Left lobe of liver (tissue), 2 donors: Measurements from ENCODE around the gene LRCOL1. TPM values are rescaled to one million over a fixed set of nuclear protein-coding genes. Genes with fewer than 3 reads are reported as not detected.

Source experiments
- ATAC-seq: fragments of 200-7000 bp; cut with Tn5 transposase; one replicate; pipeline ENCODE4 v1.9.1; 2020; ENCODE audit warnings: mild to moderate bottlenecking, moderate library complexity
- DNase-seq: peaks from one replicate; pipeline ENCODE4 v3.0.0-alpha.2; 2020; ENCODE audit warnings: low spot score
- total RNA-seq: library from RNA; stranded (reverse); gene quantifications from one replicate; pipeline ENCODE4 v1.2.1, GENCODE V29; 2021
- donor health status: DM: no; HTN: no; CAD: no; lungs with moderate emphysema.
- donor health status: DM: no; HTN: yes; CAD: no.

LRCOL1 gene
- total RNA-seq, 1 donor from 2014 or later = 9.2 TPM

- no peak for ATAC-seq
- no peak for DNase-seq
Measured at GRCh38 chr12:132585177-132585576, 25.2 kb downstream of the LRCOL1 start.

- no peak for ATAC-seq
- DNase-seq = no peak
Measured at GRCh38 chr12:132584429-132584828, 26.0 kb downstream of the LRCOL1 start.

DNA sequence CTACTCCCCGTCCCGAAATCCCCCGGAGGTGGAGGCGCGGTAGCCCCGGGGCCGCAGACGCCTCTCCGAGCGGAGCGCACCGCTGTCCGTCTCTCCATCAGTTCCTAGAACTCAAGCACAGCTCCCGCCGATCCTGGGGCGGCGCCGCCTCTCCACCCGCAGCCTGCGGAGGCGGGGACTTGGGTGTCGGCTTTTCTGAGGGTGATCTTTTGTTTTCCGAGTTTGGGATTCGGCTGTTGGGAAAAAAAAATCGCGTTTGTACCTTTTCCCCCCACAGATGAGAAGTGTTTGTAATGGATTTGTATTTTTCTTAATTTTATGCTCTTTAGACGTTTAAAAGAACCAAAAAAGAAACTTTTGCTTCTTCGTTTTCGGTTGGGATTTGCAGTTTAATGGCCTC is 26.6 kb downstream of the LRCOL1 start:
- no peak for ATAC-seq
- DNase-seq = no peak

DNA sequence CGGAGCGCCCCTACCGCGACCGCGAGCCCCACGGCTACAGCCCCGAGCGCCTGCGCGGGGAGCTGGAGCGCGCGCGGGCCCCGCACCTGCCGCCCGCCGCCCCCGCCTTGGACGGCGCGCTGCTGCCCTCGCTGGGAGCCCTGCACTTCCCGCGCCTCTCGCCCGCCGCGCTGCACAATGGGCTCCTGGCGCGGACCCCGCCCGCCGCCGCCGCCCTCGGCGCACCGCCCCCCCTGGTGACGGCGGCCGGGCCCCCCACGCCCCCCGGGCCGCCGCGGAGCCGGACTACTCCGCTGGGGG is 27.0 kb downstream of the LRCOL1 start:
- no peak for ATAC-seq
- DNase-seq = no peak

GRCh38 chr12:132582582-132583410 is 27.6 kb downstream of the LRCOL1 start:
- DNase-seq = no peak
- ATAC-seq = no peak

- ATAC-seq = peak; percentile 19
- DNase-seq = no peak
Measured at GRCh38 chr12:132582058-132582420, 28.3 kb downstream of the LRCOL1 start.

GRCh38 chr12:132581348-132582057 is 28.9 kb downstream of the LRCOL1 start:
- ATAC-seq = no peak
- no peak for DNase-seq

DNA sequence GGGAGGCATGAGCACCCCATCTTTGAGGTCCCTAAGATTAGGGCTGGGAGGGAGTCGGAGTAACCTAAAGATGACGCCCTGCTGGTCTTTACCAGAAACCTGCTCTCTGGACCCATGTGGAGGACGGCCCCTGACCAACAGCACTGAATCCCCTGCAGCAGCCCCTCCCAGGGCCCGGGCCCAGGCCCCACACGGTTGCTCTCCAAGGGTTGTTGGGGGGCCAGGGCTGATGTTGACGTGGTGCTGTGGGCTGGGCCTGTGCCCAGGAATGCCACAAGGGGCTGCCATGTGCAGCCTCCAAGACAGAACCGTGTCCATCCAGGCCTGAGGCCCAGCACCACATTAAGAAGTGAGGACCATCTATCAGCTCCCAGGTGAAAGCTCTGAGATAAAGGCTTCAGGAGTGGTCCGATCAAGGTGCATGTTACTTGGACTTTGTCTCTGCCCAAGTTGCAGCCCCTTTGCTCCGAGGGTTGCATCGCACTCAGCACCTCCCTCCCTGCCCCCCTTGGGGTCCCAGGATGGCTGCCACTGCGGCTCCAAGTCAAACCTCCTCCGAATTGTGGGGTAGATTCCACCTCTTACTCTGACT is 29.6 kb downstream of the LRCOL1 start:
- DNase-seq = no peak
- no peak for ATAC-seq

GRCh38 chr12:132579744-132580143 is 30.6 kb downstream of the LRCOL1 start:
- no peak for DNase-seq

GRCh38 chr12:132578826-132579225 is 31.6 kb downstream of the LRCOL1 start:
- ATAC-seq (no peak), DNase-seq (no peak)

More at GRCh38 chr12:132579744-132580143, 30.6 kb downstream of the LRCOL1 start:
- no peak for ATAC-seq

DNA sequence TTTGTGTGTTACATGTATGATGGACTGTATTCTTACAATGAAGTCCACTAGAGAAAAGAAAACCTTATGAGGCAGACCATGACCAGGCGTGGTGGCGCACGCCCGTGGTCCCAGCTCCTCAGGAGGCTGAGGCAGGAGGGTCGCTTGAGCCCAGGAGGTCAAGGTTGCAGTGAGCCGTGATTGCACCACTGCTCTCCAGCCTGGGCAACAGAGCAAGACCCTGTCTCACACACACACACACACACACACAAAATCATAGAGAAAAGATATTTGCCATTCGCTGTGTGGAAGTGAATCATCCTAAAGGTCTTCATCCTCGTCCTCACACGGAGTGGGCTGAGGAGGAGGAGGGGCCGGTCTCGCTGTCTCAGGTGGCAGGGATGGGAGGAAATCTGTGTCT is 32.3 kb downstream of the LRCOL1 start:
- ATAC-seq = no peak
- DNase-seq = no peak

GRCh38 chr12:132577191-132577920 is 33.0 kb downstream of the LRCOL1 start:
- DNase-seq (no peak), ATAC-seq (no peak)

DNA sequence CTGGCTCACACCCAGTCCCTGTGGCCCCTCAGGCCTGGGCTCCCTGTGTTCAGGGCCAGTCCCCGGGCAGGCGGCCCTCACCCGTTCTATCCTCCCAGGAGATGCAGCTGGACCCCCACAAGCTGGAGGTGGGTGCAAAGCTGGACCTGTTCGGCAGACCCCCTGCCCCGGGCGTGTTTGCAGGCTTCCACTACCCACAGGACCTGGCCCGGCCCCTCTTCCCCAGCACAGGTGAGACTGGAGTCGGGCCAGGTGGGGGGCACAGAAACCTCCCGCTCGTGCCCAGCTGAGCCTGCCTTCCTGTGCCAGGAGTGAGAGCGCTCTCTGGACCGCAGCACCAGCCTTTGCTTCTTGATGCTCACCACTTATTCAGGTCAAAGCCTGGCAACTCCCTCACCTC is 33.7 kb downstream of the LRCOL1 start:
- DNase-seq (no peak), ATAC-seq (no peak)

DNA sequence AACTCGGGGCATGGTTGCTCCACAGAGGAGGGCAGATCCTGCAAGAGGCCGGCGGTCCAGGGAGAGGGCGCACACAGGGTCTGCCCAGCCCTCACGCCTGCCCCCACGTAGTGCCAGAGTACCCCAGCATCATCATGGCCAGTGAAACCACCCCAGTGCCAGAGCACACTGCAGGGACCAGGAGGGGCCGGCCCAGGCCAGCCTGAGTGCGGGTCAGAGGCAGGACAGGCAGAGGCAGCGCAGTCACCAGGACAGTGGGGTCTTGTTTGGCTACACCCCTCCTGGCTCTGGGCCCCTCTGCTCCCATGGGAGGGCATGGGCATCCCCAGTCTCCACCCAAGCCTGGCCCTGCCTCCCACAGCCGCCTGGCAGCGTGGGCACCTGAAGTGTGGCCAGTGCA is 34.7 kb downstream of the LRCOL1 start:
- DNase-seq (no peak), ATAC-seq (no peak)

- DNase-seq = no peak
- no peak for ATAC-seq
Measured at GRCh38 chr12:132574271-132574996, 35.9 kb downstream of the LRCOL1 start.

- ATAC-seq = no peak
- DNase-seq = no peak
Measured at GRCh38 chr12:132572801-132573760, 37.3 kb downstream of the LRCOL1 start.

DNA sequence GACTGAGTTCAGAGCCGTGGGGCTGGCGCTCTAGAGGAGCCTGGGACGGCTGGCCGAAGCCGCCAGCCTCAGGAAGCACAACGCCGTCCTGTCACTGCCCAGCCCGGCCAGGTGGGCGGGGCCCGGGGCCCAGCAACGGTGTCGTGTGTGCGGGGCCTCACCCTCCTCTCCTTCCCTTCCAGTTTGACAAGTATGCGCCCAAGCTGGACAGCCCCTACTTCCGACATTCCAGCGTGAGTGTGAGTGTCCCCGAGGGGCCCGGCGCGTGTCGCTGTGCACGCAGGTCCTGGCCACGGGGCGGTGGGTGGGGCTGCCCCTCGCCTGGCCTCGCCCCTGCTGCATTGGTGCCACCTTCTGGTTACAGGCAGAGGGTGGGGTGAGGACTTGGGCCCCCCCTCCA is 38.3 kb downstream of the LRCOL1 start:
- DNase-seq (no peak), ATAC-seq (no peak)

DNA sequence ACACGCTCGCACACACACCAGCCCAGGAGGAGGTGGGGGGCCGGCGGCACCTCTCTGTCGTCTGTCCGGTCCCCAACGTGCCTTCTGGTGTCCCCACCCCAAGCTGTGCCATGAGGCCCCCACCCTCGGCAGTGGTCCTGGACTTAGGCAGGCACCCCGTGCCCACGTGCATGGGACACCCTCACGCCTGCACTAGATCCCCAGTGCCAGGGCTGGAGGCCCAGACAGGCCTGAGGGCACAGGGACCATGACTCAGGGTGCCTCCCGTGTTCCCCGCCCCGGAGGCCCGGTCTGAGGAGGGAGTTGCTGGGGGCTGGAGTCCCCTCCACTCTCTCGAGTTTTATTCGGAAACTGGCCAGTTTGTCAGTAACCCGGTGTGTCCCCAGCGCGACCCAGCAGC is 38.8 kb downstream of the LRCOL1 start:
- ATAC-seq = no peak
- DNase-seq = no peak

DNA sequence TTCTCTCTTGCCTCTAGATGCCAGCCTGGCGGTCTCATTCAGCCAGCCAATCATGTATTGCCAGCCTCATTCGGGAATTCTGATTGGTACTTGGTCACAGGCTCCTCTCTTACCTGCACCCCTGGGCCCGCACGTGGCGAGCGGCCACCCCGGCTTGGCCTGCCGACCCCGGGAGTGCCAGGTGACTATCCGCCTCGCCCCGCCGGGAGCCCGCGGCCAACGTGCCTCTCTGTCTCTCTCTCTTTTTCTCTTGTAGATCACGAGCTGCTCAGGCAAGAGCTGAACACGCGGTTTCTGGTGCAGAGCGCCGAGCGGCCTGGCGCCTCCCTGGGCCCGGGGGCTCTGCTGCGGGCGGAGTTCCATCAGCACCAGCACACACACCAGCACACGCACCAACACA is 39.3 kb downstream of the LRCOL1 start:
- no peak for DNase-seq
- ATAC-seq = no peak

GRCh38 chr12:132570635-132571034 is 39.7 kb downstream of the LRCOL1 start:
- no peak for DNase-seq
- ATAC-seq = no peak
